HG03342 (cell line): Measurements from ENCODE around the gene PSPN.
A peak's percentile ranks its signal among the peaks of the same experiment; 100 is the strongest.
"Not testable (repeated sequence)": the region's sequence is repeated elsewhere in the genome, so short reads cannot be mapped to it uniquely, and the experiment has no call there.

Source experiments
- ATAC-seq: cut with Tn5 transposase; IDR thresholded peaks from one replicate; pipeline ENCODE4 v1.9.1; 2021; ENCODE audit warnings: mild to moderate bottlenecking, moderate library complexity; ENCODE audit not compliant: unreplicated experiment

The PSPN gene

GRCh38 chr19:6374161-6374709 is 1.5 kb downstream of the PSPN start:
- no peak for ATAC-seq

DNA sequence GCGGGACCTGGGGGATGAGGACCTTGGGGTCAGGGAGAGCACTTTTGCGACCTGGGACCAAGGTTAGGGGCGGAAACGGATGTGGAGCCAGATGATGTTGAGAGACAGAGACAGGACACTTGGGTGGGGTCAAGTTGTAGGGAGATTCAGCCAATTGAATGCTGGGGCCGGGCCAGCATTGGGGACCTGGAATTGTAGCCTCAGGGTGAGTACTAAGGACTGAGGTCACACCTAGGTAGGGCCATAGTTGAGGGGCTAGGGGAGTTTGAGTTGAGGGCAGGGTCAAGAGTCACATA is 2.0 kb downstream of the PSPN start:
- ATAC-seq, result no peak

DNA sequence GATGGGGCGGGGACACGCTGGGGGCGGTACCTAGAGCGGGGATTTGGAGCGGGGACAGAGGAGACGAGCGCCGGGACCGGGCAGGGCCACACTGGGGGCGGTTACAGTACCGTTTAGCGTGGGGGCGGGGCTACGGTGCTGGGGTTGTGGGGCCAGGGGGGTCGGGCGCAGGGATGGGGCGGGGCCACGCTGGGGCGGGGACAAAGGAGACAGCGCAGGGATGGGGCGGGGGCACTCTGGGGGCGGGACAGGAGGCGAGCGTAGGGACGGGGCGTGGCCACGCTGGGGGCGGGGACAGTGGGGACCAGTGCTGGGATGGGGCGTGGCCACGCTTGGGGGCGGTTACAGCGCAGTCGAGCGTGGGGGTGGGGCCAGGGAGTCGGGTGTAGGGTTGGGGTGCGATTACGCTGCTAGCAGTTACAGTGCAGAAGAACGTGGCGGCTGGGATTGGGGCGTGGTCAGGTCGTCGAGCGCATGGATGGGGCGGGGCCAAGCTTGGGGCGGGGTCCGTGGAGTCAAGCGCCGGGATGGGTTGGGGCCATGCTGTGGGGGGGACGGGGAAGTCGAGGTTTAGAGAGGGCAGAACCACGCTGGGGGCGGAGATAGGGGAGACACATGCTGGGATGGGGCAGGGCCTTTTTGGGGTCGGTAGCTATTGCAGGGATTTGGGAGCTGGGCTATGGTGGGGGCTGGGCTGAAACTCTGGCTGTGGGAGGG is 2.5 kb downstream of the PSPN start:
- ATAC-seq, result peak; percentile 53

DNA sequence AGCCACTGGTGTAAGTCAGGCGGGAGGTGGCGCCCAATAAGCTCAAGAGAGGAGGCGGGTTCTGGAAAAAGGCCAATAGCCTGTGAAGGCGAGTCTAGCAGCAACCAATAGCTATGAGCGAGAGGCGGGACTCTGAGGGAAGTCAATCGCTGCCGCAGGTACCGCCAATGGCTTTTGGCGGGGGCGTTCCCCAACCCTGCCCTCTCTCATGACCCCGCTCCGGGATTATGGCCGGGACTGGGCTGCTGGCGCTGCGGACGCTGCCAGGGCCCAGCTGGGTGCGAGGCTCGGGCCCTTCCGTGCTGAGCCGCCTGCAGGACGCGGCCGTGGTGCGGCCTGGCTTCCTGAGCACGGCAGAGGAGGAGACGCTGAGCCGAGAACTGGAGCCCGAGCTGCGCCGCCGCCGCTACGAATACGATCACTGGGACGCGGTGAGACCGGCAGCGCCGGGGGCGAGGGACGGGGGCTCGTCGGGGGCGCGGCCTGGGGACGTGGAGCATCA is 3.1 kb downstream of the PSPN start, which contains the start of gene ALKBH7:
TSS of gene ALKBH7 (plus strand) at position 201 of the 502 bp plus-strand sequence. CDS start at position 228, 27 bp downstream.
- peak; percentile 74 for ATAC-seq

DNA sequence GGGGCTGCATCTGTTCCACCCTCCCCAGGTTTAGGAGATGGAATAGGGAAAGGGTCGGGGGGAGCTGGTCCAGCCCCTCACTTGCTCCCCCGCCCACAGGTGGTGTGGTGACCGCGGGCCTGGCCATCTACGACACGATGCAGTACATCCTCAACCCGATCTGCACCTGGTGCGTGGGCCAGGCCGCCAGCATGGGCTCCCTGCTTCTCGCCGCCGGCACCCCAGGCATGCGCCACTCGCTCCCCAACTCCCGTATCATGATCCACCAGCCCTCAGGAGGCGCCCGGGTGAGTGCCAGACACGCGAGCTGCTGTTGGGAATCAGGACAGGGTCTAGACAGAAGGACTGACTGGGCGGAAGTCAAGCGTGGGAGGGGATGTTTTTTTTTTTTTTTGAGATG is 11.4 kb downstream of the PSPN start:
- ATAC-seq, result no peak

GRCh38 chr19:6362351-6362801 is 13.4 kb downstream of the PSPN start:
- ATAC-seq, result no peak

GRCh38 chr19:6362027-6362350 is 13.7 kb downstream of the PSPN start:
- ATAC-seq, result no peak

DNA sequence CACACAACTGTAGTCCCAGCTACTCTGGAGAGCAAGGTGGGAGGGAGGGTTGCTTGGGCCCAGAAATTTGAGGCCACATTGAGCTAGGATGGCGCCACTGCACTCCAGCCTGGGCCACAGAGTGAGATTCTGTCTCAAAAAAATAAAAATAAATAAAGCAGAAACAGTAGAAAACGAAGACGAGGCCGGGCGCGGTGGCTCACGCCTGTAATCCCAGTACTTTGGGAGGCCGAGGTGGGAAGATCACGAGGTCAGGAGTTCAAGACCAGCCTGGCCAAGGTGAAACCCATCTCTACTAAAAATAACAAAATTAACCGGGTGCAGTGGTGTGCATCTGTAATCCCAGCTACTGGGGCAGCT is 14.9 kb downstream of the PSPN start:
- ATAC-seq, result not testable (repeated sequence)

DNA sequence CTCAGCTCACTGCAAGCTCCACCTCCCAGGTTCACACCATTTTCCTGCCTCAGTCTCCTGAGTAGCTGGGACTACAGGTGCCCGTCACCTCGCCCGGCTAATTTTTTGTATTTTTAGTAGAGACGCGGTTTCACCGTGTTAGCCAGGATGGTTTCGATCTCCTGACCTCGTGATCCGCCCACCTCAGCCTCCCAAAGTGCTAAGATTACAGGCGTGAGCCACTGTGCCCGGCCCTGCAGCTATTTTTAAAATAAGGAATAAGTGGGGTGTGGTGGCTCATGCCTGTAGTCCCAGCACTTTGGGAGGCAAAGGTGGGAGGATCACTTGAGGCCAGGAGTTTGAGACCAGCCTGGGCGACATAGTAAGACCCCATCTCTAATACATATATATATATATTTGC is 15.3 kb downstream of the PSPN start:
- ATAC-seq, result not testable (repeated sequence)

GRCh38 chr19:6359568-6360341 is 16.0 kb downstream of the PSPN start:
- ATAC-seq, result no peak

DNA sequence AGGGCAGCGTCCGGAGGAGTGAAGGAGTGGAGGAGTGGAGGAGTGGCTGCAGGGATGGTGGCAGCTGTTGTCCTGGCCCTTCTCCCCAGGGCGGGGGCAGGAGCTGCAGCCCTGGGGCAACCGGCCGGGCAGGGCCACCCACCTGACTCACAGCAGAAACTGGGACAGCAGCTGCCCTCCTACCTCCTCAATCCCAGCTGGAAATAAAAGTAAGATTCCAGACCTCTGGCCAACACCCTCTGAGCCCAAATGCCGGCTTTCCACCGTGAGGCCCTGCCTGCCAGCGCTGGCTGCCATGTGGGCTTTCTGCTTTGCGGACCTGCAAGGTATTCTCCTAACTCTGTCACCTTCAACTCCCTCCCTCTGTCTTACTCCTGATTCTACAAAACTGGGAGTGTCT is 17.7 kb downstream of the PSPN start:
- no peak for ATAC-seq

DNA sequence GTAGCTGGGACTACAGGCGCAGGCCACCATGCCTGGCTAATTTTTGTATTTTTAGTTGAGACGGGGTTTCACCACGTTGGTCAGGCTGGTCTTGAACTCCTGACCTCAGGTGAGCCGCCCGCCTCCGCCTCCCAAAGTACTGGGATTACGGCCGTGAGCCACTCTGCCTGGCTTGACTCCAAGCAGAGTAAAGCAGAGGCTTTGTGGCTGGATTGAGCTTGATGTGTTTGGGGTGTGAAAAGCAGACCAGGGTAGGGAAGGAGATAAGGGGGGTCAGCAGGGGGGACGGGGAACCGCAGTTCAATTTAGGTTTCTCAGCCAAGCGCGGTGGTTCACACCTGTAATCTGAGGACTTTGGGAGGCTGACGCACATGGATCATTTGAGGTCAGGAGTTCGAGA is 18.6 kb downstream of the PSPN start:
- ATAC-seq, result no peak

GRCh38 chr19:6355321-6356040 is 20.3 kb downstream of the PSPN start:
- not testable (repeated sequence) for ATAC-seq

GRCh38 chr19:6354098-6354674 is 21.5 kb downstream of the PSPN start:
- ATAC-seq, result no peak

GRCh38 chr19:6352381-6353165 is 23.2 kb downstream of the PSPN start:
- ATAC-seq, result no peak

DNA sequence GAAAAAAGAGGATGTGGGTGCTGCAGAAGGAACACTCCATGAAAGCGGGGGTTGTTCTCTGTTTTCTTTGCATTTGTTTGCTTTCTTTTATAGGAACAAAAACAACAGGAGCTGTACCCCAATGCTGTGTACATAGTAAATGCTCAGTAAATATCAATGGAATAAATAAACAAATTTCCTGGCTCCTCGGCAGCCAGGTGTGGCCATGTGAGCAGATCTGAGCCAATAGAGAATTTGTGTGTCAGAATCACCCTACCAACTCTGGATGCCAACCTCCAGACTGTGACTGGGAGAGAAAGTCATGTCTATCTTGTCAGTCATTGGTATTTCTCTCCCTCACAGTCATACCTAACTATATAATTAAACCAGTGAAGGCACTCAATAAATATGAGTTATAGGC is 25.0 kb downstream of the PSPN start:
- no peak for ATAC-seq

DNA sequence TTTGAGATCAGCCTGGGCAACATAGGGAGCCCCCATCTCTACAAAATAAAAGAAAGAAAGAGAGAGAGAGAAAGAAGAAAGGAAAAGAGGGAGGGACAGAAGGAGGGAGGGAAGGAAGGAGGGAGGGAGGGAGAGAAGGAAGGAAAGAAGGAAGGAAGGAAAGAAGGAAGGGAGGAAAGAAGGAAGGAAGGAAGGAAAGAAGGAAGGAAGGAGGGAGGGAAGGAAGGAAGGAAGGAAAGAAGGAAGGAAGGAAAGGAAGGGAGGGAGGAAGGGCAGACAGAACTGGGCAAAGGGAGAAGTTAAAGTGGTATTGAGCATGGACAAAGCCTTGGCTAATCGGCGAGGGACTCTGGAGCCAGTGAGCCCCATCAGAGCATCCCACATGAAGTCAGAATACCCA is 26.5 kb downstream of the PSPN start:
- not testable (repeated sequence) for ATAC-seq

DNA sequence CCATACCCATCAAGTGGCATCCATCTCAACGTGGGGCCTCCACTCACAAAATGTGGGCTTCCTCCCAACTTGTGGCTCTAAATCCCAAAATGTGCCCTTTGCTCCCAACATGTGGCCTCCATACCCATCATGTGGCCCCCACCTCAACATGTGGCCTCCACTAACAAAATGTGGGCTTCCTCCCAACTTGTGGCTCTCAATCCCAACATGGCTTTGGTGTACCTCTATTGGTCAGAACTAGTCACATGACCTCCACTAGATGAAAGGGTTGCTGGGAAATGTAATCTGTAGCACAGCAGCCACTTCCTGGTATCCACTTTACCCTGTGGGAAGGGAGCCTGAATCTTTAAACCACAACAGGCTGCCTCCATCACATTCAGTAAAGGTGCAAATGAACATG is 32.3 kb downstream of the PSPN start:
- ATAC-seq, result no peak

GRCh38 chr19:6340493-6341201 is 35.1 kb downstream of the PSPN start:
- no peak for ATAC-seq
